Activated T-helper 1 cell treated with anti-CD3 and anti-CD28 coated beads, Interleukin-2, amount 50 U/mL, for 16 hours (primary cell): ENCODE data around the gene ENOX1.

Experiments used
- DNase-seq, 2 donors: peaks; one replicate each; pipeline ENCODE4 v3.0.0-alpha.2; 2020; ENCODE audit warnings: low read depth in 1 of 2, low spot score in 1 of 2

Gene ENOX1

DNA sequence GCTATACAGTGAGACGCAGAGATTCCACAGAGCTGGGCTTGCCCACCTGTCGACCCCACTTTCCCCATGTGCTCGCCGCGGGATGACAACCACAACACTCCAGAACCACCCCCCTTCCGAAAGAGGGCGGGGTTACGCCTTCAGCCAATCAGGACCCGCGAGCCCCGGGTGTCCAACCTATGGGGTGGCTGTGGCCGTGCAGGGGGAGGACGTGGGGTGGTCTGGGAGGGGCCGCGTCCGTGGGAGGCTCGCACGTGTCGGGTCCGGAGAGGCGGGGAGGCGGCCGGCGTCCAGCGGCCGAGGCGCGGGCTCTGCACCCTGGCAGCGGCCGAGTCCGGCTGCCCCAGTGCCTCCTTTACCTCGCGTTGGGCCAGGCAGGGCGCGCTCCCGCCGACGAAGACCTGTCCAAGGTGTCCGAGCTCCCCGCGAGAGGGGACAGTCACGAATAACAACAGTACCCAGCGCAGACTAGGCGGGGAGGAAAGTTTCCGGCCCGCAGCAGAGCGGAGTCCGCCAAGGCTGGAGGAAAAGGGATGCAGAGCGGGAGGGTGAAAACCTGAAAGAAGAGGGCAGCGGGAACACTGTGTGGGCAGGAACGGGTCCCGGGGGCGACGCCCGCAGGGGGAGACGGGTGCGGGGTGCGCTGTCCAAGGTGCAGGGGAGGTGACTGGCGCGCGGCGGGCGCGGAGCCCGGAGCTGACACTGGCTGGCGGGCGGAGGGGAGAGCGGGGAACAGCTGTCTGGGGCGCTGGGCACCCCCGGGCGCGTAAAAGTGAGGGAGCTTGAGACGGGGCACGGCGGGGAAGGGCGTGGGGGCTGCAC is 911 bp downstream of the ENOX1 start:
- DNase-seq, result no peak

DNA sequence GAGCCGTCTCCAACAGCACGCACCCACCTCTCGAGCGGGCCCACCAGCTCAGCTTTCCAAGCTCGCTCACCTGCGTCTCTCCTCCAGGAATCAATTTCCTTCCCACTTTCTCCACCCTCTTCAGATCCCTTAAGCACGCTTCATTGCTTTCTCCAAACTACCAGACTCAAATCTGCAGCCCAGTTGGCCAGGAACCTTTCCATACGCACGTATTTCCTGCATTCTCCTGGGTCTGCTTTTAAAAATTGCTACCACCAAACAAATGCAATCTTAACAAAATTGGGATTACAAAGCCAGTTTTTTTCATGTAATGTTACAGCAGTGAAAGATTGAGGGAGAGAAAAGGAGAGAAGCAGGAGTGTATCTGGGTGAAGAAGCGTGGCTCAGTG is 1.5 kb downstream of the ENOX1 start:
- DNase-seq, result no peak

DNA sequence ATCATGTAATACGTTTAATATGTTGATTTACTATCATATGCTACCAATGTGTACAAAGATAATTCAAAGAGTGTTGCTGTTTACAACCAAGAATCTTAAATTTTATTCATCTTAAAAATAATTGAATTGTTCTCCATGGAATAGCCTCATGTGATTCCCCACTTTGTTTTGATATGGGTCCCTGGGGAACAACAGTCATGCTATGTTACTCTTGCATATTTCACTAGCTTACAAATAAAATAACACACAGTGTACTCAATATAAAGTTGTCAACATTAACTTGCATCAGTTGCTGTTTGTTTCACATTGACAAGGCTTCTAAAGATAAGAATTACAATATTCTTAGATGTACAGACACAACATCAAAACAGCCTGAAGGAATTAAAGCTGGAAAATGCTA is 2.3 kb downstream of the ENOX1 start:
- DNase-seq, result no peak

DNA sequence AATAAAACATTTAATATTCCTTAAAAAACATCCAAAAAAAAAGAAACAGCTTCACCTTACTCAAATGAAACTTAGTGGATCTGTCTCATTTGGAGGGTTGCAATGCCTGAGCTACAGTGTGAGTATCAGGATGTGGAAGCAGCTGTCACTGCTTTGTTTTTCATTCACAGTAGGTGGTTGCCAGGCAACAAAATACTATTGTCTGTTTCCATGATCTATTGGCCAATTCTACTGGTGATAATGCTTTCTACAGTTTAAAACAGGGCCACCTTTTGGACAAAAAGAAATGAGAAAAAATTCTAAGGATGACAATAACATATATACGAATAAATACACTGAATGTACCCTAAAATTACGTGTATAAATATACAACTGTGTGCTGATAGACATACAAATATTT is 3.0 kb downstream of the ENOX1 start:
- no peak for DNase-seq

DNA sequence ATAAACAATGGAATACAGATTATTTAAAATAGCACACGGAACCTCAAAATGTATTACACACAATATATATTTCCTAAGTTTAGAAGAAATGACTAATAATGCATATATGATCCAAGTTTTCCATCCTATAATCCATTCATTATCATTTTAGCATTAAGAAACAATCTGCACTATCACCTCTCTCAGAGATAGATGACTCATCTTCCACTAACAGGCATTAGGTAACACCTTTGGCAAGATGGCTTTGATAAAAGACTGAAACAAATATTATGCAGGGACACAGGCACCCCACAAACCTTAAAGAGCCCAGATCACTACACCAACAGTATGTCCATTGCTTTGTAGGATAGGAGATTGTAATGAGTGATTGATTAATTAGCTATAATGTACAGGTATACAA is 4.1 kb downstream of the ENOX1 start:
- no peak for DNase-seq

DNA sequence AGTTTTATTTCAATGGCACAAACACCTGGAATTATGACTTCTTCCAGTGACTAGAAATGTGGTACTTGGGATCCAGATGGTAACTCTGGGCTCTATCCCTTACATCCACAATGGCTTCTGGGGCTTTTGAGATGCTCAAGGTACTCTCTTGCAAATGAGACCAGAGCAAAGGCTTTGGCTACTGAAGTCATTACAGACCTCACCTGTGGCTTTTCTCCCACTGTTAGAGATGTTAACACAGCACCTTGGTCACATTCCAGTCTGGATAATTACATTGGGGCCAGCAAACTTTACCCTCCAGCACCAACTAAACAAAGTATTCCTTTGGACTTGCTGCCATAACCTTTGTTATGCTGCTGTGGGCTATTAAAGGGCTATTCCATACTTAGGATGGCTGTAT is 6.1 kb downstream of the ENOX1 start:
- DNase-seq, result no peak

DNA sequence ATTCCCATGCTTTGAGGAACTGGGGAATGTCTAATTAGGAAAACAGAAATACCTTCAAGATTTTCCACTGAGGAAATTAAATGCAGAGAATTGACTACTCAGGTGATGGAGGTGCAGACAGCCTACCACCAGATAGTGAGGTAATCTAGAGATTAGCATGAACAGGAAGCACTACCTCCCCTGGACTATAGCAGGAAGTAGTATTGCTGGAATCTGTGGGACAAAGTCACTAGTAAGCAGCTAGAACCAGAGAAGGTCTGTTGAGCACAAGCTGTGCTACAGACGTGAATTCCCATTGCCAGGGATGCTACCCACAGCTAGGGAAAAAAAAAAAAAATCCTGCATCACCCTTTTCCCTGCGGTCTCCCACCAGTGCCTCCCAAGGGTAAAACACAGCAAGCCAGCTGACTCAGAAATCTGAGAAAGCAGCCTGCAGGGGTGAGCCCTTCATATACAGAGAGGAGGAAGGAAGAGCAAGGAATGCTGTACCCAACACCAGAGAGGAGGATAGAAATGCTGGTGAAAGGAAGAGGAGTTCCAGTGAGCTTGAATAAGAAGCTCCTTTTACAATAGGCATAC is 10.2 kb downstream of the ENOX1 start:
- no peak for DNase-seq

DNA sequence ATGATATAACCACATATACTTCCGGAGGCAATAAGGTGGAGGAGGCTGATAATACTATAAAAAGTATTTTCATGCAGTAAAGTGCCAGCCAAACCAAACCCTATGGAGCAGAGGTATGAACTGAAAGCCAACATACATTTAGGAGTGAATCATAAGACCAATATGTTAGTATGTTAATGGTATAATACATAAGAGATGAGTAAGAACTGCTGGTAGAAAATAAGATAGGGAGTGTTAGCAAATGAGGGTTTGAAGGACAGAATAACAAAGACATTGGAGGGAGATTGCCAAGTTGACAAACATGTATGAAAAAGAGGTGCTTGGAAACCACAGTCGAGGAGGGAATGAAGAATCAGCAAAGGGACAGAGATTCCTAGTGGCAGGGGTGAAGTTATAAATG is 10.8 kb downstream of the ENOX1 start:
- DNase-seq, result no peak

DNA sequence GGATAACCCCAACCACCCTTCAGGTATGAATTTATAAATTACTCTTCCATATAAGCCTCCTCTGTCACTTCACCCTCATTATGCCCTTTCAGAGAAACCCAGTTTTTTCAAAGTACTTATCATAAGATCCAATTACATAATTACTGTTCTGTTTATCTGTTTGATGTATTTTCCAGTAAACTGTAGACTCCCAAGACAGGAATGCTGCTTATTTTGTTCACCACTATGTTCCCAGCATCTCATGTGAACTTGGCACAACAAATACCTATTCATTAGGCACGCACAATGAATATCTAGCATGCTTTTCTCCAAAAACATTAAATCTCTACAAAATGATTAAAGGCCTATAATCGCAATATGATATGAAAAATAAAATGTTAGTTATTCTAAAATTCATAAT is 13.2 kb downstream of the ENOX1 start:
- no peak for DNase-seq

DNA sequence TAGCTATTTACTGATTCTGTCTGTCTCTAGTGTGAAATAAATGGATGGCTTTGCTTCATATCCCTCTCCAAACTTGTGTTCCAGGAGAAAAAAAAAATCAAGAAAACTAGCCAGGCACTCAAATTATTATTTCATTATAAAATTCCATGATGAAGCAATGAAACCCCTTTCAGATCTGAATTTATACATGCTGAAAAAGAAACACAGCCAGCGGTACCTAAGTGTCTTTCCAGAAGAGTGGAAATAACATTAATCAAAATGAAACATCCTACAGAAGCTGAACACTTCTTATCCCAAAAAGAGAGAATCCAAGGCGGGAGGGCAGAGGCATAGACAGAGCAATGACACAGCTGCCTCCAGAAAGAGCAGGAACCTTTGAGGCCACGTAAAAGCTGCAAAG is 15.9 kb downstream of the ENOX1 start:
- no peak for DNase-seq

DNA sequence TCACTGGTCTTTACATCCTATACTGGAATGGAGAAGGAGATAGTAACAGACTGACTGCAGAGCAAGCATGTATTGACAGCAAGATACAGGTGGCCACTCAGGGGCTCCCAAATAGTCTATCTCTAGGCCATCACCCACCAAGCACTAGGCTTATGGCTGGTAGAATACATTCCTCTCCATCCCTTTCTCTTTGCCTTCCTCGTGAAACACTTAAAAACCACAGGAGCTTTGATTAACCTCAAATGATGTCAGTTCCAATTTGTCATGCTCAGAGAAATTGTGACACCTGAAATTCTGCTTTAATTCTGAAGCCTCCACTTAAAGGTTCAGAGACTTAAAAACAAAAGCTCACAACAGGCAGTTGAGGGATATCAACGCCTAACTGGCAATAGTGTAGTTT is 17.2 kb downstream of the ENOX1 start:
- no peak for DNase-seq

DNA sequence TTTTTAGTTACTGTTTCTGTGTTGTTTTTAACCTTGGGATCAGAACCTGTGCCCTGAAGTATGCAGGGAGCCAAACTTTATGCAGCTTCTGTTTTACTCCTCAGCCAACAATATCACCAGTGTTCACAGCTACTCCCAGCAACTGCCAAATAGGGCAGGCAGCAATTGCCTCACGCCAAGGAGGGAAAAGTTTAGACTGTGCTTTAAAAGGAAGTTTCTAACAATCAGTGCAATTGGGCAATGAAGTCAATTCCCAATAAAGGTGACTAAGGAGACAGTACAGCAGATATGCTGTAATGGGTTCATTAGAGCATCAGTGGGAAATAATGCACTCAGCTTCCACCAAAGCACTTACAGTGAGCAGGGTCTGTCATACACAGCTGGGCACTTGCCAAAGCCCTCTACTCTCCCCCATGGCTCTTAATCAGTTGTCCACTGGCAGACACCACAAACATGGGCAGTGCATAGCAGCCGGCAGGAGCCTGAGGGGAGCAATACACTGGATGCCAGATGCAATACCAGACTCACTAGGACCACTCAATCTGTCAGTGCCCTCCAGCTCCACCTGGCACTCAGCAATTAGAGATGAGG is 19.3 kb downstream of the ENOX1 start:
- DNase-seq, result no peak

DNA sequence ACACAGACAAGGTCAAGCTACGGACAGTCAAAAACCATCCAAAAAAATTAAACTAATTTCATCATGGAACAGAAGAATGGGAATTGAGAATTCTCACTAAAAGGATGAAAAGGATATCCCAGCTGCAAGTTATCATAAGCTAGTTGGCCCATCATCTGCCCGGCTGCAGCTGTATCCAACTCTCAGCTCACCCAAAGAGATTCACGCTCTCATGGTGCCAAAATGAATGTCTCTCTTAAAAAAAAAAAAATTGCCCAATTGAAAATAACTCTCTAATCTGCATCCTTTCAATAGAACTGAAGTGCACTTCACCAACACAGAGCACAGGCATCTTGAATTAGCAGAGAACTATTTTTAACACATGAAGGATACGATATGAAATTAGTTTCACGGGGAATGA is 20.0 kb downstream of the ENOX1 start:
- DNase-seq, result no peak

DNA sequence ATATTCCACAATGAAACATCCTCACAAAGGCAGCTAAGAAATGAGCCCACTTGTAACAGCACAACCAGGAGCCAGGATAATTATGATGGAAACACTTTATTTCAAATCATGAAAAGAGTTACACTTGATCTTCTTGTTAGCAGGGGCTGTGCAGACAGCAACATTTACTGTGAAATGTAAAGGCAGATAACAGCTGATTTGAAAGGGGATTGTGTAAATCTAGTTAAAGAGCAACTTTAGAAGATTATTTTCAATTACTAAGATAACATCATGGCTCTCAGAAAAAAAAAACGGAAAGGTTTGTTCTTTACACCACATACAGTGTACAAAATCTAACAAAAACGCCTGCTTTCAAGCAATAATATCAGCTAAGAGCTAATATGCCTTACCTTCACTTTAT is 22.4 kb downstream of the ENOX1 start:
- DNase-seq, result no peak

DNA sequence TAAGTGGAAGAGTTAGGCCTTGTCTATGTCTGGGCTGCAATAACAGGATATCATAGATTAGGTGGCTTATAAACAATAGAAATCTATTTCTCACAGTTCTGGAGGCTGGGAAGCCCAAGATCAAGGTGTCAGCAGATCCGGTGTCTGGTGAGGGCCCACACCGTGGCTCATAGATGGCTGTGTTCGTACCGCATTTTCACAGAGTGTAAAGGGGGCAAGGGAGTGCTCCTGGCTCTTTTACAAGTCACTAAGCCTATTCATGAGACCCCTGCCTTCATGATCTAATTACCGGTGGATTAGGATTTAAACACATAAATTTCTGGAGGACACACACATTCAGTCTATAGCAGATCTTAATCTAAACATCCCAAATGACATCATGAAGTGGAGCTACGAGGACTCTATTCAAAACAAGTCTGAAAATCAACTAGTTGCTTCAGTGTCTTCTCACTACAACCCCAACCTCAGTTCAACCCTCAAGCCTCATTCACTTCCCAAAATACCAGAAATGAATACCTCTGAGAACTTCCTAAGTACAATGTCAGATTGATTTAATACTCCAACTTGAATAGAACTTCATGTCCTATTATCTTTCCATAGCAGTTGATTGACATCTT is 23.5 kb downstream of the ENOX1 start:
- no peak for DNase-seq

DNA sequence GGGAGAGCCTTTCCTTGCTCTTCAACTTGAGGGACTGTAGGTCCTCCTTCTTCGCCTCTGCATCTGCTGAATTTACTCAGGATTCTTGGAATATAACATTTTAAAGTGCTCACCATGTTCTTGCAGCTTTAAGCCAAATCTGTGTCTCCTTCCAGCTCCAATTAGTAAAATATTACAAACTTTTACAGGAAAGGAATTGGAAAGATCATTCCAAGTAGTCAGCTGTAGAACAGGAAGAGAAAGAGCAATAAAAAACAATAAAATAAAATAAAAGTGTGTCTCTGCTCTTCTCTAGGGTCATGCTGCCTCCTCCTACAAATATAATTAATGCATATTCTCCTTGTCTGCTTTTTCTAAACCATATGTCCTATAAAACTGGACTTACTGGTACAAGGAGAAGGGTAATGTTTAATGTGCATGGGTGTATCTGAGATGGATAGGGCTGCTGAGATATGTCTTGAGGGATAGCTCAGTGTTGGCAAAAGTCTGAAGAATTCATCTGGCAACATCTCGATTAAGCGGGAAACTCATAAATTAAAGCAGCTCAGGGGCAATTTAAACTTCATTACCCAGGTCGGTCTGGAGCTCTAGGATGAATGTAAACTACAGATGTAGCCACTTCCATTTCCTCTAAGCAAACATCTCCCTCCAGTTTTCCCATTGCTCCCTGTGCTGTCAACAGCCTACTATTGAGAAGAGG is 25.0 kb downstream of the ENOX1 start:
- DNase-seq, result no peak

DNA sequence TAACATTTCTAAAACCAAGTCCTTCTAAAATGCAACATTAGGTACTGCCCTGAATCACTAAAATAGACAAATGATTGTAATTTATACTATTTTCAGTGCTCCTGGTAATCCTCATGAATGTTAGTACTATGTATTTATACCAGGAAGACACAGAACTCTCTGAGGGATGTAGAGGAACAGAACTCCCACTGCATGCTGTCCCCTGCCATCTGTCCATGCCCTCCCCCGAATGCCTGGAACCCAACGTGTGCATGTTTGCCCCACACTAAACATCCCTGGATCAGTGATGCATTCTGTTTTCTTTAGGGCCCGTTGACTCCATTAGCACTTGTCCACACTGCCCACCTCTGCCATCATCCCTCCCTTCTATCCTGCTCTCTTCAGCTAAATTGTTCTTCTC is 26.5 kb downstream of the ENOX1 start:
- DNase-seq, result no peak

DNA sequence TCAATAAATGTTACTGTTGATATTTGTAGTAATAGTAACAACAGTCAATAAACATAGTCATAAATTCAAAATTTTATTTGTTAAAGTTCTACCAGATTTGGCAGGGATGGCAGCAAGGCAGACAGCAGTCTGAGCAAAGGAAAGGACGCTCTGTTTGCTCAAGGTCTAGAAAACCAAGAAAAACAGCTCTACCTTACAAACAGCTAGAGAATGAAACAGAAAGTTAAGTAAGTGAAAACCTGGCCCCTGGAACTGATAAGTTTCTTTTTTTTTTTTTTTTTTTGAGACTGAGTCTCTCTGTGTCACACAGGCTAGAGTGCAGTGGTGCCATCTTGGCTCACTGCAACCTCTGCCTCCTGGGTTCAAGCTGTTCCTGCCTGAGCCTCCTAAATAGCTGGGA is 27.9 kb downstream of the ENOX1 start:
- no peak for DNase-seq

DNA sequence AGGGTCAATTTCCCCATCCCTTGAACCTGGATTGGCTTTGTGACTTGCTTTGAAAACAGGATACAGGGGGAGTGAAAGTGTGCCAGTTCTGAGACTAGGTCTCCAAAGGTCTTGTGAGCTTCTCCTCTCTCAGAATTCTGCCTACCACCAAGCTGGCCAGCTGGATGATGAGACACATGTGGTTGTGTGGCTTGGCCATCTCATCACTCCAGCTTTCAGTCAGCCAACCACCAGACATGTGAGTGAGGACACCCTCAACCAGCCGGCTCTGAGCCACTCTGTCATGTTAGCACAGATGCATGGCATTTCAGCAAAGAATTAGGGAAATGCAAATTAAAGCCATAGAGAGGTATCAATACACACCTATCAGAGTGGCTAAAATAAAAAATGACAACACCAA is 29.5 kb downstream of the ENOX1 start:
- no peak for DNase-seq

DNA sequence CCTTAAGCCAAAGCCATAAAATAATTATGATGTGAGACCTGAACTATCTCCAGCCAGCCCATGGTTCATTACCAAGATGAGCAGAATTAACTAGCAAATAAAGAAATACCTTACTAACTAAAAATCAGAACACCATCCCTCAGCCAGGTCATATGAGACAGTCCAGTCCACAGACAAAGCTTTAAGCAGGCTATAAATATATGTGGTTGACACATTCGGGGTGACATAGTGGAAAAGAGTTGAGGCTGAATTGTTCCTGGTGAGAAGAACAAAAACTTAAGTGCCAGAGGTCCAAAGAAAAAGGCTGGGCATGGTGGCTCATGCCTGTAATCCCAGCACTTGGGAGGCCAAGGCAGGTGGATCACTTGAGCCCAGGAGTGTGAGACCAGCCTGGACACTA is 30.9 kb downstream of the ENOX1 start:
- DNase-seq, result no peak

DNA sequence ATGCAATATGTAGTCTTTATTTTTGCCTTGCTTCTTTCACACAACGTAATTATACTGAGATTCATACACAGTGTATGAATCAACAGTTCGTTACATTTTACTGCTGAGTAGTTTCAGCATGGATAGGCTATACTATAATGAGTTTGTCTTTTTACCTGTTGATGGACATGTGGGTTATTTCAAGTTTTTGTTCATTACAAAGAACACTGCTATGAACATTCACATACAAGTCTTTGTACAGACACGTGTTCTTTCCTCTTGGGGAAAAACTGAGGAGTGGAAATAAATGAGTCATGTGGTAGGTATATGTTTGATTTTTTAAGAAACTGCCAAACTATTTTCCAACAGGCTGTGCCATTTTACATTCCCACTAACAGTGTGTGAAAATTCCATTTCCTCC is 35.1 kb downstream of the ENOX1 start:
- DNase-seq, result no peak

DNA sequence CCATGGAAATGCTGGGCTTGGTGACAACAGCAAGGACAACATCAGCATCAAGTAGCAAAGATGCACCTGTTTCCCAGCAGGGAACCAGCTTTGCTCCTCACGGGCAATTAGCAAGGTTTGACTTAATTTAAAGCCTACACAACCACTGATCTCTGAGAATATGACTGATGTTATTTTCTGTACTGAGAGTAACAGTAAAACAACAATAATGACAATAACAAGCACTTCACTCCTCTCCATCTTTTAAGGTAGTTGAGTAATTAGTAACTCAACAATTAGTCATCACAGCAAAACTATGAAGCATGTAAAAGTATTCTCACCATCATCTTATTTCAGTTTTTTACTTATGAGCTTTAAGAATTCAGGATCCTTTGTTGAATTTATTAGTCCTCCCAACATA is 37.3 kb downstream of the ENOX1 start:
- no peak for DNase-seq
